IMR-90 (cell line): ENCODE measurements around the gene LPCAT2.

Experiments used
- BHLHE40 ChIP-seq: fragments of 150-350 bp; IDR thresholded peaks from 2 replicates; pipeline ENCODE4 v1.6.1; 2016; ENCODE audit warnings: mild to moderate bottlenecking, low read depth, low read length
- CHD1 ChIP-seq: IDR thresholded peaks from 2 replicates; pipeline ENCODE4 v1.6.1; 2012; ENCODE audit warnings: low read depth, low read length, improper control_type of control experiment
- MAFK ChIP-seq: IDR thresholded peaks from 2 replicates; pipeline ENCODE4 v1.6.1; 2012; ENCODE audit warnings: low read depth, low read length, improper control_type of control experiment
- MXI1 ChIP-seq: IDR thresholded peaks from 2 replicates; pipeline ENCODE4 v1.6.1; 2012; ENCODE audit warnings: low read depth, mild to moderate bottlenecking, low read length, moderate library complexity, borderline replicate concordance
- NFE2L2 ChIP-seq: fragments of 150-350 bp; IDR thresholded peaks from 2 replicates; pipeline ENCODE4 v1.6.1; 2016; ENCODE audit warnings: low read depth, mild to moderate bottlenecking, low read length
- POLR2A ChIP-seq: IDR thresholded peaks from 2 replicates; pipeline ENCODE4 v1.6.1; 2012; ENCODE audit warnings: mild to moderate bottlenecking, low read depth, low read length
- RCOR1 ChIP-seq: IDR thresholded peaks from 2 replicates; pipeline ENCODE4 v1.6.1; 2012; ENCODE audit warnings: mild to moderate bottlenecking, low read length, improper control_type of control experiment; ENCODE audit not compliant: insufficient replicate concordance
- RFX5 ChIP-seq: IDR thresholded peaks from 2 replicates; pipeline ENCODE4 v1.8.0; 2012; ENCODE audit warnings: low read depth, mild to moderate bottlenecking, low read length, moderate library complexity
- SMC3 ChIP-seq: fragments of 150-350 bp; IDR thresholded peaks from 2 replicates; pipeline ENCODE4 v1.6.1; 2016; ENCODE audit warnings: low read depth, mild to moderate bottlenecking, antibody characterized with exemption, low read length, moderate library complexity
- TF ChIP-seq, protein P1 (sequence below): conservative IDR thresholded peaks from 2 replicates; pipeline ENCODE4 v1.5.1; 2012; ENCODE audit warnings: mild to moderate bottlenecking, low read depth, low read length, improper control_type of control experiment

DNA sequence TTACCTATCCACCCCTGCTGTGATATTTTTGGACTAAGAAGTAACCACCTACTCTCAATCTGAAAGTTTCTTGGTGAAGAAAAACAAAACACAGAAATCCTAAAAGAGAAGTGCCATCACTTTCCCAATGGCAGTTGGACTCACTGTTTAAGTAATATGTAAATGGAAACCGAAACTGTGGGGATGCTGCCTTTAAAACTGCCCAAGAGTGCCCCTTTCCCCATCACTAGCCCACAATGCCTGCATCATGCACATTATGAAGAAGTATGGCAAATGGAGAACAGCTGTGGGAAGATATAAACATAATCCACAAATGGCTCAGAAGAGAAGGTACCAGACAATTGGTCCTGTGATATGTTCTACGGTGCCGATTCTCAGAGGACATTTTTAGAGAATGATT is 113.4 kb downstream of the LPCAT2 start:
- TF ChIP-seq, protein P1, sequence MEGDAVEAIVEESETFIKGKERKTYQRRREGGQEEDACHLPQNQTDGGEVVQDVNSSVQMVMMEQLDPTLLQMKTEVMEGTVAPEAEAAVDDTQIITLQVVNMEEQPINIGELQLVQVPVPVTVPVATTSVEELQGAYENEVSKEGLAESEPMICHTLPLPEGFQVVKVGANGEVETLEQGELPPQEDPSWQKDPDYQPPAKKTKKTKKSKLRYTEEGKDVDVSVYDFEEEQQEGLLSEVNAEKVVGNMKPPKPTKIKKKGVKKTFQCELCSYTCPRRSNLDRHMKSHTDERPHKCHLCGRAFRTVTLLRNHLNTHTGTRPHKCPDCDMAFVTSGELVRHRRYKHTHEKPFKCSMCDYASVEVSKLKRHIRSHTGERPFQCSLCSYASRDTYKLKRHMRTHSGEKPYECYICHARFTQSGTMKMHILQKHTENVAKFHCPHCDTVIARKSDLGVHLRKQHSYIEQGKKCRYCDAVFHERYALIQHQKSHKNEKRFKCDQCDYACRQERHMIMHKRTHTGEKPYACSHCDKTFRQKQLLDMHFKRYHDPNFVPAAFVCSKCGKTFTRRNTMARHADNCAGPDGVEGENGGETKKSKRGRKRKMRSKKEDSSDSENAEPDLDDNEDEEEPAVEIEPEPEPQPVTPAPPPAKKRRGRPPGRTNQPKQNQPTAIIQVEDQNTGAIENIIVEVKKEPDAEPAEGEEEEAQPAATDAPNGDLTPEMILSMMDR: no peak
- TF ChIP-seq BHLHE40 (no peak), CHD1 (no peak), NFE2L2 (no peak), MAFK (no peak), POLR2A (no peak), SMC3 (no peak), MXI1 (no peak), RFX5 (no peak), RCOR1 (no peak)
